GM15510 (cell line): ENCODE measurements around the gene KCTD14.

Experiments used
- POLR2A ChIP-seq: IDR thresholded peaks from 3 replicates; pipeline ENCODE4 v1.6.1; 2011; ENCODE audit warnings: borderline replicate concordance; ENCODE audit not compliant: insufficient read length; ENCODE audit errors: extremely low read depth

KCTD14 gene

GRCh38 chr11:78022397-78023396, at the start of gene KCTD14:
KCTD14 (minus strand) TSS chr11:78023276; CDS start chr11:78023249, 27 bp downstream.
- no peak for TF ChIP-seq POLR2A

- no peak for TF ChIP-seq POLR2A
Measured at GRCh38 chr11:78072455-78072854, 49.4 kb upstream of the KCTD14 start.

- no peak for TF ChIP-seq POLR2A
Measured at GRCh38 chr11:78071717-78072116, 48.6 kb upstream of the KCTD14 start.

GRCh38 chr11:78070621-78071020, 47.5 kb upstream of the KCTD14 start:
- no peak for TF ChIP-seq POLR2A

GRCh38 chr11:78069465-78069864, 46.4 kb upstream of the KCTD14 start:
- TF ChIP-seq POLR2A = no peak

- TF ChIP-seq POLR2A = no peak
Measured at GRCh38 chr11:78067704-78068103, 44.6 kb upstream of the KCTD14 start.

GRCh38 chr11:78066471-78066870, 43.4 kb upstream of the KCTD14 start:
- TF ChIP-seq POLR2A = no peak

GRCh38 chr11:78065203-78065602, 42.1 kb upstream of the KCTD14 start:
- TF ChIP-seq POLR2A = no peak

- no peak for TF ChIP-seq POLR2A
Measured at GRCh38 chr11:78063440-78064181, 40.5 kb upstream of the KCTD14 start, which contains the start of gene THRSP. THRSP (plus strand) TSS chr11:78063861; CDS start chr11:78063882, 21 bp downstream.

GRCh38 chr11:78062671-78063070, 39.6 kb upstream of the KCTD14 start:
- TF ChIP-seq POLR2A = no peak

- no peak for TF ChIP-seq POLR2A
Measured at GRCh38 chr11:78061921-78062311, 38.8 kb upstream of the KCTD14 start.

- no peak for TF ChIP-seq POLR2A
Measured at GRCh38 chr11:78061088-78061920, 38.2 kb upstream of the KCTD14 start.

- TF ChIP-seq POLR2A = no peak
Measured at GRCh38 chr11:78060533-78060932, 37.5 kb upstream of the KCTD14 start.

GRCh38 chr11:78057462-78058055, 34.5 kb upstream of the KCTD14 start:
- TF ChIP-seq POLR2A = no peak
